Limb (tissue), 2 donors: ENCODE results near the gene LAMA5.

Source experiments
- DNase-seq, 2 donors: peaks; one replicate each; pipeline ENCODE4 v3.0.0-alpha.2; 2016; ENCODE audit errors: extremely low spot score in 2 of 2

The LAMA5 gene

DNA sequence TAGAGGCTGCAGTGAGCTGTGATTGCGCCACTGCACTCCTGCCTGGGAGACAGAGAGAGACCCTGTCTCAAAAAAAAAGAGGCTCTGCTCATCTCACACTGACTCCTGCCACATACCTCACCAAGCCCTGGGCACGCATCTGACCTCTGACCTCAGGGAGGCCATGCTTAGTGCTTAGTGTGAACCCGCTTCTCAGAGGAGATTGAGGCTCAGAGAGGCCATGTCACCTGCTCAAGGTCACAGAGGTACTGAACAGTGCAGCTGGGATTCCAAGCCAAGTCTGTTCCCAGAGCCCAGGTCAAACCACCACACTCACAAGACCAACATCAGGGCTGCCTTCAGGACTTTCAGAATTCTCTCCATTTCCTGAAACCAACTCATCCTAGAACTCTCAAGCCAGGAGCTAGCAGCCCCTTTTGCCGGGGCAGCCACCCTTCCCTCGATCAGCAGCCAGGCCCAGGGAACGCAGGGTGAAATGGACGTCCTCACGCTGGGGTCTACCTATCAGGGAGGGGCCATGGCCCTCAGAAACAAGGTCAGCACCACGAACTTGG is 37.1 kb upstream of the LAMA5 start:
- DNase-seq, result no peak

DNA sequence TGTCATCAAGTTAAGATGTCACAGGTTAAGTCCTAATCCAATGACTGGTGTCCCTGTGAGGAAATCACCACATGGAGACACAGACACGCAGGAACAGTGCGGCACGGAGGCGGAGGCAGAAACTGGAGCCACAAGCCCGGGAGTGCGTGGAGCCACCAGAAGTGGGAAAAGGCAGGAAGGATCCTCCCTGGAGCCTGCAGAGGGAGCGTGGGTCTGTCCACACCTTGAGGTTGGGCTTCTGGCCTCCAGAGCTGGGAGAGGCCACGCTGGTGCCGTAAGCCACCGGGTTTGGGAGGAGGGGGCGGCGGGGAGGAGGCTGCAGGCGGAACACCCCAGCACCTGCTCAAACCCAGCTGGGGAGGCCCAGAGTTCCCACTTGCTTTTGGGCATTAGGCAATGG is 36.2 kb upstream of the LAMA5 start:
- DNase-seq, result no peak

DNA sequence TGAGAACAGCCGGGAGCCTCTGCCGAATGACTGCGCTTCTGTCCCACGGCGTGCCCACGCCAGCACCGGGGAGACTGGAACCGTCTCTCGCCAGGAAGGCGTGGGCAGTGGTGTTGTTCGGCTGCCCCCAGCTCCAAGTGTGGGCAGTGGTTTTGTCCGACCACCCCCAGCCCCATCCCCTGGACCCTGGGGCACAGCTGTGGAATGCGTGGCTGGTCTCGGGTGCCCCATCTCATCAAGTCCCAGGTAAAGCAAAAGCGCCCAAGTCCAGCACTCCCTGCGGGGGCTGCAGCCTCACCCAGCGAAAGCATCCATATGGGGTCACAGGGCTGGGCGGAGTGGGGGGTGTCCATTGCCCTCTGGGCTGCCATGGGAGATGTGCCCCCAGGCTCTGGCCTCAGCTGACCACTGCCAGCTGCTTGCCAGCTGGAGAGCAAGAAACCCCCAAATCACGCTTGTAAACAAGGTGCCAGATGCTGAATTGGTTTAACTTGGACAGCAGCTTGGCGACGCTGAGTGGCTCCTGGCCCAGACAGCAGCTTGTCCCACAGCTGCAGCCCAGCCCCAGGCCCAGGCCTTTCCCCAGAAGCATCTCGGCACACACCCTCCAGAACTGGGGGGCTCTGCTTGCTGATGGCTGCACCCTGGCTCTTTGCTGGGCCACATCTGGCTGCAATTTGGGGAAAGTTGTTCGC is 35.5 kb upstream of the LAMA5 start:
- no peak for DNase-seq

DNA sequence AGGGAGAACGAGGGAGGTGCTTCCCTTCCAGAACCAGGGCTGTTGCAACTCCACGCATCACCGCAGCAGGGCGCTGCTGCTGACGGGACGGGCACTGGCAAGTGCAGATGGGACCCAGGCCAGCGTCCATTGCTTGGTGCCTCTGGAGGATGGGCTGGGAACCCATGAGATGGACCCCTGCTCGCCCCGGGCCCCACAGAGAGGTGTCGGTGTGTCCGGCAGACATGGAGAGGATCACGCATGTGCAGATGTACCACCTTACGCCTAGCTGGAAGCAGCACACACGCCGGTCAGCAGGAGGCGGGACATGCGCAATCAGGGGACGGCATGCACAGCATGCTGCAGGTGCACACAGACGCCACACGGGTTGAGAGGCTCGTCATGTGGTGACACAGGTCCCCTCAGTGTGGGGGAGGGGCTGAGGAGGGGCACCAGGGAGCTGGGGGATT is 34.2 kb upstream of the LAMA5 start:
- DNase-seq, result no peak

DNA sequence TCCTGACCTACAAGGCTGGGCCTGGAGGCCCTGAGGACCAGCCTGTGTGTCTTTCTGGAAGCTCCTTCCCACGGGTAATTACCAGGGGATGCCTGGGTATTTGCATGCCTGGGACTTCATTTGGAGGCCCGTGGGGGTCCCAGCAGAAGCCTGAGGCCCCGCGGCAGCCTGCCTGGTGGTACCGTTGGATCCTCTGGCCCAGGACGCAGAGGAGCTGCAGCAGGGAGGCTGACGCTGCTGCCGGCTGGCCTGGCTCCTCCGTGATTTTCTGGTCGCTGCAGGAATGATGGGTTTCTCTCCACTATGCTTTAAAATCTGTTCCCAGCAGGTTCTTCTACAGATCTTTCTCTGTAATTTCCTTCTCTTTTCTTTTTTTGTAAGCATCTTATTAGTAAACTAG is 33.4 kb upstream of the LAMA5 start:
- no peak for DNase-seq

DNA sequence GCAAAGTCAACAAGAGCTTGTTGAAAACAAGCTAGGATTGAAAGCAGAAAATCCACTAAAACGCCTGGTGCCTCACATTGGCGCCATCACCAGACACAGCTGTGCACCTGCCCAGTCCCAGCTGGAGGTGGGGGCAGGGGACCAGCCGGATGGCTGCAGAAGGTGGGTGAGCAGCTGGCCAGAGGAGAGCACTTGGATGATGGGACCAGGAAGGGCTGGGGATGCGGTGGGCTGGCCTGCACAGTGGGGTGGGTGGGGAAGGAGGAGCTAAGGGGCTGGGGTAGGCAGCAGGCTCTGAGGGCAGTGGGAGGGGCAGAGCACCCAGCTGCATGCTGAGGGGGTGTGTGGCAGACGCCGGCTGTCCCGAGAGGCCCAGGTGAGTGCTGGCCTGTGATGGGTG is 32.9 kb upstream of the LAMA5 start:
- no peak for DNase-seq

DNA sequence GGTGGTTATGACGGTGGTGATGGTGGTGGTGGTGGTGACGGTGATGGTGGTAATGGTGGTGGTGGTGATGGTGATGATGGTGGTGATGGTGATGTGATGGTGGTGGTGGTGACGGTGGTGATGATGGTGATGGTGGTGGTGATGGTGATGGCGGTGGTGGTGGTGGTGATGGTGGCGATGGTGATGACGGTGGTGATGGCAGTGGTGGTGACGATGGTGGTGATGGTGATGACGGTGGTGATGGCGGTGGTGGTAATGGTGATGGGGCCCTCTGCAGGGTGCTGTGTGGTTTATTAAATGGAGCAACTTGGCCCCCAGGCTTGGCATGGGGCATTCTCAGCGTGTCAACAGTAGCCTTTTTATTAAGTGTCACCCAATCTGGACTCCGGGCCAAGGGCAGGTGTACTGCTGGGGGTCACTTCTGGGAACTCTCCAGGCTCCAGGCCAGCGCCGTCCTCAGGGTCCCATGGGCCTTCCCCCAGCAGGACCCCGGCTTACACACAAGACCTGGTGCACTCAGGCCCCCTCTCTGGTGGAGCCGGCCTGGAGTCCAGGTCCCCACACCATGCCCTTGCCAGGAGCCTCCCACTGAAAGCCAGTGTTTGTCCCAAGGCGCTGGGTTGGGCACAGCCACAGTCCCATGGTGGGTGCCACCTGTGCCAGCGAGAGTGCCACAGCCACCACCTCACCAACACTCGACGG is 31.2 kb upstream of the LAMA5 start:
- no peak for DNase-seq

DNA sequence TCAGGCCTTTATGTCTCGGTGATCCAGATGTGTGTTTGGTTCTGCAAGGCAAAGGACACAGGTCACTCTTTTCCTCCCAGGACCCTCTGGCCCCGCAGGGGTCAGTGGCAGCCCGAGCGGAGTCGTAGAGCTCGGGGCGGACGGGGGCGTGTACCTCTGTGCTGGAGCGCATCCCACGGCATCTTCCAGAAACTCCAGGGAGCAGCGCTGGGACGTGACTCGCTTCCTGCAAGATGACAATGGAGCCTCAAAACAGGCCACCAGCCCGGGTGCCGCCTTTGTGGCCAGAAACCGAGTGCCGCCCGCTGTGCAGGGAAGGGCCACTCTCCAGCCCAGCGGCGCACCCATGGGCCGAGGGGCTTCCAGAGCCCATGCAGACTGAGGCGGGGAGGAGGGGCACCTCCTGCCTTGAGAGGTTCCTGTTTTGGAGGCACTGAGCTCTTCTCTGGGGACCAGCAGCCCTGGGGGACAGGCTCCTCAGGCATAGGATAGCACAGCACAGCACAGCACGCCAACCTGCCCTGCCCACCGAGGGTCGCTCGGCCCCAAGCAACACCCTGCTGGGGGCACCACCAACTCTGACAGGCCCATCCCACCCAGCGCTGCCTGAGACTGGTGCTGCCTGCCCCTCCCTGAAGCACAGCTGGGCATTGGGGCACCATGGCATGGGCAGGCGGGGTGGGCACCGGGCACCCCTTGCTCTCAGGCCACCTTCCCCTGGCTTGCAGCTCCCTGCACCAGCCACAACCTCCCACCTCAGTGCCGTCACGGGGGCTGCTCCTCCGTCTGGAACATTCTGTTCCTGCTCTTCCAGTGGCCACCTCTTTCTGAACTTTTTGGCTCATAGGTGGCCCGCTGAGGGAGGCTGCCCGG is 29.5 kb upstream of the LAMA5 start:
- no peak for DNase-seq

DNA sequence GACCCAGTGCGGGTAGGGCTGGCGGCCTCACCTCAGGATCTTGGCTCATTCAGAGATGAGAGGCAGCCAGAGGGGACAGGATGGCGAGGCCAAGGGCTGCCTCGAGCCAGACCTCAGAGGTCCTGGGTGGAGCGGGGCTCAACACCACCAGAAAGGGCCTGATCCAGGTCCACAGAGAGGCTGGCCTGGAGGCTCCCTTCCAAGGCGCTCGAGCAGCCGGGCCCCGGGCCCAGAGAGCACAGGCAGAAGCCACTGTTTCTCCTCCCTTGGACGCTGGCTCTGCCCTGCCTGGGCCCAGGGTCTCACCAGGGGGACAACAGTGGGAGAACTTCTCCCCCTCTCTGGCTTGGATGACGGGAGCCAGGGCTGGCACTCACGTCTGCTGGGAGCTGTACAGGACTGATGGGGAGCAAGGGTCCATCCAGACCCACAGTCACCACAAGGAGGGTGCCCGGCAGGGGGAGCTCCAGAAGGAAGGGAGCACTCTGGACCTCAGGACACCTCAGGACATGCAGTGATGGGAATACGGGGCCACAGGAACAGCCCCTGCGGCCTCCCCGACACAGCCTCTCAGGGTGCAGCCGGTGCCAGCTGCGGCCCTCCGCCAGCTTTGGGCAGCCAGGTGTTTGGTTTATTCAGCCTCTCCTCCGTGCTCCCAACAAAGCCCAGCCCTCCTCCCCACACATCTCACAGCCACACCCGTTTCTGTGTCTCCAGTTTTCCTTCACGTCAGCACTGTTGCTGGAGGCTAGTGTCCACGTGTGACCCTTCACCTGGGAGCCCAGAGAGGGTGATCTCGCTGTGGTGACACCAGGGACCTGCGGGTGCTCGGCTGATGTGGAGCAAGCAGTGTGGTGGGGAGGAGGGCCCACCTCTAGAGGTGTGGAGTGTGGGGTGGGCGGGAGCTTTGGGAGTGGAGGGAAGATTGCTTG is 28.5 kb upstream of the LAMA5 start:
- DNase-seq, result no peak

DNA sequence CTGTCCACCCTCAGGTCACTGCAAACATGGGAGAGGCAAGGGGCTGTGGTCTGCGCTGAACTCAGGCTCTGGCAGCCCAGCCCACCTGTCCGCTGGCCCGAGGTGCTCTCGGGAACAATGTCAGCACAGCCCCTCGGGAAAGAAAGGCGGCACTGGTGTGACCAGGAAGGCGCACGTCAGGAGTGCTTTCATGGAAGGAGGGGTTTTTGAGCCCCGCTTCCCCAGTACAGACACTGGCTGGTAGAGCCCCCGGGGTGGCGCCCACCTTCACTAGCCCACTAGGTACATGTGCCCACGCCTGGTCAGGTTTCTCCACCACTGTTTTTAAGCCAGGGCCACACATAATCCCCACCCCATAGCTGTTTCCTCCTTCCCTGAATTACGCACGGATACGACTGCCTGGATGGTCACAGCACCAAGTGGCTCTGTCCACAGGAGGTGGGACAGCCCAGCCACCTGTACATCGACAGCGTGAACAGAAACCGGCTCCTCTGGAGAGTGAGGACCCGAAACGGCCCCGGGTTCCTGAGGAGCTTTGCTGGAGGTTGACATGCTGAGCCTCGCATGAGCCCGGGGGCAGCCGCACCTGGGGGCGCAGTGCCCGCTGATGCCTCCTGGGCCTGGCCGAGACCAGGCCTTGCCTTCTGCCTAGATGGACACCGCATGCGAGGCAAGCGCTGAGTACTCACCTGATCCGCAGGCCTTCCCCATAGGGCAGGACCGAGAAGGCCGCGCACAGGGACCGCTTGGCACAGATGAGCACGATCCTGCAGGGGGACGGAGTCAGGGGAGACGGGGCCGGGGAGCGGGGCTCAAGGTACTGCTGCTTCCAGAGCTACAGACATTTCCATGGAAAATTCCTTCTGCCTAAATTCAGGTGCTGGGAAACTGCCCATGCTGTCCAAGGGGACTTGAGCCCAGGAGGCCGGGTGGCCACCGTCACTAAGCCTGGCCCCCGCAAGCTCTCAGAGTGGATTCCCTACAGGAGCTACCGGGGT is 27.4 kb upstream of the LAMA5 start:
- DNase-seq, result no peak

DNA sequence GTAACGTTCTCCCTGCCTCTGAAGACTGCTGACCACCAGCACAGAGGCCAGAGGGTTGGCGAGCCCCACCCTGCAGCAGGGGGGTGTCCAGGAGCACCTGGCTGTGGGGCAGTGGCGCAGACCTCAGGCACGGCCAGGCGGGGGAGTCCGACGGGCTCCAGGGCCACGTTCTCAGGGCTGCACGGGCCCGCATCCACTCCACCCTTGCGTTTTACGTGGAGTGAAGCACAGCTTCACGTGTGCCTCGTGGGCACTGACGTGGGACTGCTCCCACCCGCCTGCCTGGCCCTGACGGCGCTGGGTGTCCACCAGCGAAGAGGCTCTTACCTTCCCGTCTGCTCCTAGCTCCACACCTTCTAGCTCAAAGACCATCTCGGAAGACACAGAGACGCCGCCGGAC is 26.7 kb upstream of the LAMA5 start:
- DNase-seq, result no peak

DNA sequence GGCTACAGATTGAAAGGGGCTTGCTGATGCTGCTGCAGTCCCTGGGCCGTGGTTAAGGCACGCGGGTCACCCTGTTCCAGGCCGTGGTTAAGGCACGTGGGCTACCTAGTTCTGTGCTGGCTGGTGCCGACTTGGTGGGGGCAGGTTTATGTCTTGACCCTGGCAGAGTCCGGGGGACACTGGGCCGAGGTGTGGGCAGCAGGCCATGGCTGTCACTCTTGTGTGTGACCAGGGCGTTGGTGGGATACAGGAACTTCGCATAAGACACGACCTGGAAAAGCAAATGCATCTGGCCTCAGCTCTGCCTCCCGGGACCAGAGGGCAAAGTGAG is 26.2 kb upstream of the LAMA5 start:
- no peak for DNase-seq

DNA sequence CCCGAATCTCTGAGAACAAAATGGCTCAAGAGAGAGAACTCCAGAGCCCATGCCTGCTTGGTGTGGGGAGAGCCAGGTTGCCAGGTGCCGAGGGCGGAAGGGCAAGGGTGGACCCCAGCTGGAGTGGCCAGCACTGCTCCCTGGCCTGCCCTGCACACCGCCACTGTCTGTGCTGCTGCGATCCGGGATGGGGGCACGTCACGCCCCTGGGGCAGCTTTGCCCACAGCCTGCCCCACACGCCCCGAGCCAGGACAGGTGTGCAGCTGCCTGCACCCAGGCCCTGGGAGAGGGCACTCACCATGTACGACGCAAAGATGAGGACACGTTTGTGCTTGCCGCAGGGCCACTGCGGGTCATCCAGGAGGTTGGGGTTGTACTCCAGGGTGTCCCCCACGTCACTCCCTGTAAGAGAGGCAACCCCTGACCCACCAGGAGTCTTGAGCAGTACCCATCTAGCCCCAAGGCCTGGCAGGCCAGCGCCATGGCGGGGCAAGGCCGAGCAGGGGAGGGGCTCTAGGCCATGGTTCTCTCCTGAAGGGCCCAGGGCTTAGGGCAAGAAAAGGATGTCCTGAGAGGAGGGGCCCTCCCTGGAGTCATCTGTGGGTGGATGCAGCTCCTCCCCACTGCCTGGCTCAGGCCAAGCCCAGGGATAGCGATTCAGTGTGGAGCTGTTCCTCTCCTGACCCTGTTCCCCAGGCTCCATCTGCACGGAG is 25.7 kb upstream of the LAMA5 start:
- no peak for DNase-seq

DNA sequence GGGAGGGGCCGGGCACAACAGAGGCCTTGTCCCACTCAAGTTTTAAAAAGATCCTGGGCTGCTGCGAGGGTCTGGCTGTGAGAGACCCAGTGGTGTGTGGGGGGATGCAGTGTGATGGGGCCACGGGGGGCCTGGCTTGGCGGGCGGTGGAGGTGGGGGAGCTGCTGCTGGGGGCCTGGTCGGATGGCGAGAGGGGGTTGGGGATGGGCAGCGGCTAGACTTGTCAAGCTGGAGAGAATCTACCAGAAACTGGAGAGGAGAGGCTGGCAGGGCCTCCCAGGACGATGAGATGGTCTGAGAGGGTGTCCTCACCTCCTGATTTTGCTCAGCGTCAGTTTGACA is 24.9 kb upstream of the LAMA5 start:
- DNase-seq, result no peak

DNA sequence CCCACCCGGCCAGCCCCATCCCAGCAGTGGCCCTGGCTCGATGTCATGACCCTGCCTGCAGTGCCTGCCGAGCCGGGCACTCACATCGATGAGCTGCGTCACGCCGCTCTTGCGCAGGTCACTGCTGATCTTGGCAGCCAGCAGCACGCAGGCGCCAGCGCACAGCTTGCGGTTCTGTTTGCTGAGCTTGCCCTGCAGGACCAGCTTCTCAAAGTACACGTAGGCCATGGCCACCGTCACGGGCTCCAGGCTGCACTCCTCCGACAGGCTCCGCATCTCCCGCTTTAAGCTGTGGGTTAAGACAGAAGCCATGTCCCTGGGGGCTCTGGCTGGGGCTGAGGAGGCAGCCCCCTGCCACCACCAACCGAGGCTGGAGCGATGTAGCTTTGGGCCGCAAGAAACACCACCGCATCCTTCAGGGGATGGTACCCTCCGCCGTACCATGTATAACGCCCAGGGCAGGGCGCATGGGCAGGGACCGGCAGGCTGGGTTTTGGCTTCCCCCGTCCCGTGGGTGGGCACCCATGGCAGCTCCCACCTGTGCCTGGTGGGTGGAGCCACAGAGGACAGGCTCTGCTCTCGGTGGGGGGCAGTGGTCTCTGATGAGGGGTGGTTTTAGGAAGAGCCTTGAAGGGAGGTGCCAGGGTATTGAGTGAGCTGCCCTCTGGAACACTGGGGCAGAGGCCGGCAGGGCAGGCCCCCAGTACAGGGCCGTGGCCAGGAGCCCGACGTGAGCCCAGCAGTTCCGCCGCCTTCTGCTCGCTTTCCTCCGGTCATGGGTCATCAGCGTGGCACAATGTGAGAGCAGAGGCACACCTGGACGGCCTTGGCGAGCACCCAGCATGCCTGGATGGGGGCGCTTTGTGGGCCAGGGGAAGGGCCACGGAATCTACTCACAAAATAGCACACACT is 24.3 kb upstream of the LAMA5 start:
- no peak for DNase-seq

DNA sequence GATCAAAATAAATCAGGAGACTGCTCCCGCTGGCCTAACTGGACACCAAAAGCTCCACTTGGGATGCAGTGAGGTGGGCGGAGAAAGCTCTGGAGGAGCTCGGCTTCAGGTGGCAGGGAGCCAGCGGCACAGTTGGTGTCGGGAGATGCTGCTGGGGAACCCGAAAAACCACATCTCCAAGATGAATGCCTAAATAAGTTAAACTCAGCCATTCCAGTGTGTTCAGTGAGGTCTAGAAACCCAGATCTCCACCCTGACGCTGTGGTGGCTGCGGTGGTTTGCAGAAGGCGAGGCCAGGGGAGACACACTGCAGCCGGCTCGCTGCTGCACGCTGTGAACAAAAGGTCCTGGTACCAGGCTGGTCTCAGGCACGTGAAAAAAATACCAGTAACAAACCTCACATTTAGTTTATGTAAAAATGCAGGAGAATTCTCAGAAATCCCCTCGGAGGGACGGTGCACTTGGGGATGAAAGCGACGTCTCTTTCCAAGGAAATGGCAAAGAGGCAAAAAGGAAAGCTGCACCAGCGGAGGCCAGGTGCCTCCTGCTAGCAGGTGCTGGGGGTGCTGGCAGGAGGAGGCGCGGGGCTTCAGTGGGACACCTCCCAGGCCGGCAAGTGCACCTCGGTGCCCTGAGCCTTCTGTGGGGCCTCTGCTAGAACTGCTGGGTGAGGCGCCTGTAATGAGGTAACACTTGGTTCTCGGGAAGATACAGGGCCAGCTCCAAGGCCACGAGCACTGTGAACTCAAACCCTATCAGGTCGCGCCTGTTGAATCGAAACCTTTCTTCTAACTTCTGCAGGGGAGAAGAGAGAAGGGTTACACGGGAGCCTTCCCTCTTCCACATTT is 23.4 kb upstream of the LAMA5 start:
- no peak for DNase-seq

DNA sequence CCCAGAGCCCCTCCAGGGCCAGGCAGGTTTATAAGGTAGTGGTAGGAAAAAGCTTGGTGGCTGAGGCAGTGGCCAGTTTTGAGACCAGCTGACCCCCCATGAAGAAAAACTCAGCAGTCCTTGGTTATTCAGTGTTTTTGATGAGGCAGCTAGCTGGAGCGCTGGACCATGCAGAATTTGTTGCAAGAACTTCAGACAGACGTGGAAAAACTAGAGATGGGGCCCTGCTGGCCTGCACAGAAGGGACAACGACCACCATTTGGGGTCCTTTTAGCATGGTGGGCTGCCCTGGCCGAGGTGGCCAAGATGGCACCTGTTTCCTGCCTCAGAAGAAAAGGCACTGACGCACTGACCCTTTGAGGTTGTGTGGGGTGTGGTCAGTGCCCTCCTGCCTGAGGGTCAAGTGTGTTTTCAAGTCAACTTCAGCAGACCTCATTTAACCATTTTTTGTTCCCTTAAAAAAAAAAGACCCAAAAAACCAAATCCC is 22.5 kb upstream of the LAMA5 start:
- DNase-seq, result no peak
